Fibroblast of the aortic adventitia (primary cell): Measurements from ENCODE around the gene RUNX1. TPM values are rescaled to one million over a fixed set of nuclear protein-coding genes. Genes with fewer than 3 reads are reported as not detected.

Experiments used
- DNase-seq: peaks from one replicate; pipeline ENCODE4 v3.0.0-alpha.2; 2010; ENCODE audit warnings: low read depth
- H3K4me3 ChIP-seq: 2 replicates; pipeline ENCODE4 v1.5.1; 2011; ENCODE audit warnings: low read depth, mild to moderate bottlenecking, control low read depth, low read length, moderate library complexity
- CTCF ChIP-seq: IDR thresholded peaks from 2 replicates; pipeline ENCODE4 v1.5.1; 2011; ENCODE audit warnings: mild to moderate bottlenecking, low read length, control low read depth, inconsistent platforms; ENCODE audit not compliant: insufficient read depth
- total RNA-seq: library from RNA; depleted of rRNA; stranded (reverse); fragments of >200 nt; gene quantifications from 2 replicates; pipeline ENCODE4 v1.2.3, GENCODE V29; 2012; ENCODE audit warnings: low replicate concordance

The RUNX1 gene
- total RNA-seq, 1 donor, result 28.0 TPM

GRCh38 chr21:34933609-34934335 lies 115.3 kb downstream of the RUNX1 start:
- TF ChIP-seq CTCF, result no peak
- DNase-seq, result no peak
- no peak overlapping the region for H3K4me3 ChIP-seq

DNA sequence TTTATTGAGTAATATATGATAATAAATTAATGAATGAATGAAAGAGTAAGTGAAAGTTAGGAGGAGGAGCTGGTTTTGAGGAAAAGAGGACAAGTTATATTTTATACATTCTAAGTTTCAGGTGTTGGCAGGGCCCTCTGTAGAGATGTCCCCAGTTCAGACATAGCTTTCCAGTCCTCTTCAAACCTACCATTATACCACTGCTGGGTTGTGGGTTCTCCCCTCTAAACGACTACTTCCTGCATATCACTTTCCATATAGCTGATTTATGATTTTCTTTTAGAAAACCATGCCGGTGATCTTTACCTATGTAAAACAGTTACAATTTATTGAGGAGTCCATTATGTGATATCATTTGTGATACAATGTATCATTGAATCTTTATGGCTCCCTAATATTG lies 116.9 kb downstream of the RUNX1 start:
- no peak for DNase-seq
- TF ChIP-seq CTCF, result no peak
- no peak overlapping the region for H3K4me3 ChIP-seq

DNA sequence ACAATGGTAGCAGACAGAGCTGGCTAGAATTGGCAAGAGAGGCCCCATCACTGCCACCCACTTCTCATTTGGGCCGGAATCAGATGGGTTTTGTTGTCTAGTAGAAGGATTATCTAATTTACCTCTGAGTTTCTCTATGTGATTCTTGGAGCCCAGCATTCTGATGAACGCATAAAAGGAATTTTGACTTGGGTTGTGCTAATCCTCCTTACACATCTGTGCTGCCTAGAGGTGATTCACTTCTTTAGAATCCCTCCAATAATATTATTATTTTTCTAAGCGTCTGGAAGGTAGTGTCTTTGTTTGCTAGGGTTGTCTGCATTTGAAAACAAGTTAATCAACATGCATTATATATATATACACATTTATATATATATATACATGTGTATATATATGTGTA lies 118.1 kb downstream of the RUNX1 start:
- H3K4me3 ChIP-seq, result no peak overlapping the region
- peak; percentile 49 for DNase-seq
- no peak for TF ChIP-seq CTCF

DNA sequence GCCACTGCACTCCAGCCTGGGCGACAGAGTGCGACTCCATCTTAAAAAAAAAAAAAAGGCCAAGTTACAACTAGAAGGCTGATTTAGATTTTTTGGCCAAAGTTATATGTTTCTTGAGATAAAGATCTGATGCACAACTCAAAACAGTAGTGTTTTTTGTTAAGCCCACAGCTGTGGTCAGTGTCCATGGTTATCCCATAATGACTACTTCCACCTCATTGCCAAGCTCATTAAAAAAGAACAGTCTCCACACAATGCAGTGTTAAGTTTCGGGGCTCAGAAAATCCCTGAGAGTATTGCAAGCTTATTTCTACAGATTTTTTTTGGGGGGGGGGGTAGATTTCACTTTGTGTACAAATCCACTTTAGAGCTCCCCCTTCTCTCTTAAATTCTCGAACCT lies 120.5 kb downstream of the RUNX1 start:
- H3K4me3 ChIP-seq, result no peak overlapping the region
- DNase-seq, result no peak
- no peak for TF ChIP-seq CTCF

GRCh38 chr21:34927992-34928391 lies 121.1 kb downstream of the RUNX1 start:
- no peak for DNase-seq
- H3K4me3 ChIP-seq, result no peak overlapping the region
- TF ChIP-seq CTCF, result no peak

DNA sequence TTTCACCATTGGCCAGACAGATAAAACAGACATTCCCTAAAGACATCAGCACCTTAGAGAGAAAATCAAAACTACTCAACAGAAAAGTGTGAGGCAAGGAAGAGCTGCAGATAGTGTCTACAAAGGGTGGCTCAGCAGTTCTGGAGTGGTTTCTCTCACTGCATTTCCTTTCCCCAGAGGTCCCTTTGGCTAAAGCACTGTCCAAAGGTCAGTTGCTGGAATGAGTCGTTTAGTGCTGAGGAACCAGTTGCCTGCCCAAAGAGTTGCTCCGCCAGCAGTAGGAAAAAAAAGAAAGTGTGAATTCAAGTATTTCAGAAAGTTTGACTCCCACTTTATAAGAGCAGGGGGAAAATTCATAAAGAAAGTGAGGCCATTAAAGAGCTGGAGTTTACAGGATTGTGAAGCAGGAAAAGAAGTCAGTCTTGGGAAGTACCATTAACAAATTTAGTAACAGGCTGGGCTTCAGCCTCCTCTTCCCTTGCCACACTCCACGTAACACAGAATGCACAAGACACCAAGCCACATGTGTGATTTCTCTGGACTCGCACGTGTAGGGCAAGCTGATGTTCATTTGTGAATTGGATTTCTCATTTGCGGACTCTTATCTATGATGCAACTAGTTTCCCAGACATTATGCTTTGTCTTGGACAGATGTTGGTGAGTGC lies 122.2 kb downstream of the RUNX1 start:
- peak; percentile 66 for DNase-seq
- no peak for TF ChIP-seq CTCF
- no peak overlapping the region for H3K4me3 ChIP-seq
